PC-3 (cell line): ENCODE measurements around the gene PROSER3.

Experiments used
- CTCF ChIP-seq: fragments of 300-600 bp; sonication (generic); conservative IDR thresholded peaks from 2 replicates; pipeline ENCODE4 v1.5.1; 2017; ENCODE audit warnings: antibody characterized with exemption, low read depth, mild to moderate bottlenecking, low read length
- EZH2 ChIP-seq: fragments of 300-600 bp; sonication (generic); IDR thresholded peaks from one replicate; pipeline ENCODE4 v1.6.1; 2017; ENCODE audit warnings: antibody characterized with exemption, mild to moderate bottlenecking, low read length; ENCODE audit not compliant: unreplicated experiment

- TF ChIP-seq CTCF (no peak), EZH2 (no peak)
Observed at GRCh38 chr19:35786299-35787160, 28.6 kb downstream of the PROSER3 start.
